ENCODE data around the gene CCL16.

The CCL16 gene

GRCh38 chr17:35953720-35954119 is 27.6 kb downstream of the CCL16 start:
- TF ChIP-seq POLR2AphosphoS5 (IDR thresholded peaks at IDR 0.05; ENCODE audit: low read depth, low read length) = no peak
- no peak for TF ChIP-seq TAF1 (IDR thresholded peaks at IDR 0.05; ENCODE audit: borderline replicate concordance, insufficient read depth, low read length)
- TF ChIP-seq SIN3A (IDR thresholded peaks at IDR 0.05; ENCODE audit: borderline replicate concordance, insufficient read depth, low read length) = no peak
- TF ChIP-seq REST (IDR thresholded peaks at IDR 0.05; ENCODE audit: insufficient read depth in 1 of 2, low read depth in 2 of 2, low read length in 2 of 2) = no peak
- TF ChIP-seq FOXP2 (optimal IDR thresholded peaks at IDR 0.05; ENCODE audit: borderline replicate concordance, extremely low read depth, extremely low read length, insufficient read depth) = no peak

GRCh38 chr17:35949401-35949800 is 31.9 kb downstream of the CCL16 start:
- TF ChIP-seq FOXP2 (optimal IDR thresholded peaks at IDR 0.05; ENCODE audit: borderline replicate concordance, extremely low read depth, extremely low read length, insufficient read depth) (no peak), TAF1 (IDR thresholded peaks at IDR 0.05; ENCODE audit: borderline replicate concordance, insufficient read depth, low read length) (no peak), REST (IDR thresholded peaks at IDR 0.05; ENCODE audit: insufficient read depth in 1 of 2, low read depth in 2 of 2, low read length in 2 of 2) (no peak), POLR2AphosphoS5 (IDR thresholded peaks at IDR 0.05; ENCODE audit: low read depth, low read length) (no peak), SIN3A (IDR thresholded peaks at IDR 0.05; ENCODE audit: borderline replicate concordance, insufficient read depth, low read length) (no peak)

- TF ChIP-seq FOXP2 (optimal IDR thresholded peaks at IDR 0.05; ENCODE audit: borderline replicate concordance, extremely low read depth, extremely low read length, insufficient read depth) (no peak), SIN3A (IDR thresholded peaks at IDR 0.05; ENCODE audit: borderline replicate concordance, insufficient read depth, low read length) (no peak), POLR2AphosphoS5 (IDR thresholded peaks at IDR 0.05; ENCODE audit: low read depth, low read length) (no peak), REST (IDR thresholded peaks at IDR 0.05; ENCODE audit: insufficient read depth in 1 of 2, low read depth in 2 of 2, low read length in 2 of 2) (no peak), TAF1 (IDR thresholded peaks at IDR 0.05; ENCODE audit: borderline replicate concordance, insufficient read depth, low read length) (no peak)
Measured at GRCh38 chr17:35948092-35948491, 33.2 kb downstream of the CCL16 start.

- TF ChIP-seq REST (IDR thresholded peaks at IDR 0.05; ENCODE audit: insufficient read depth in 1 of 2, low read depth in 2 of 2, low read length in 2 of 2) (no peak), SIN3A (IDR thresholded peaks at IDR 0.05; ENCODE audit: borderline replicate concordance, insufficient read depth, low read length) (no peak), POLR2AphosphoS5 (IDR thresholded peaks at IDR 0.05; ENCODE audit: low read depth, low read length) (no peak), TAF1 (IDR thresholded peaks at IDR 0.05; ENCODE audit: borderline replicate concordance, insufficient read depth, low read length) (no peak), FOXP2 (optimal IDR thresholded peaks at IDR 0.05; ENCODE audit: borderline replicate concordance, extremely low read depth, extremely low read length, insufficient read depth) (no peak)
Measured at GRCh38 chr17:35947156-35947585, 34.1 kb downstream of the CCL16 start.

- TF ChIP-seq REST (IDR thresholded peaks at IDR 0.05; ENCODE audit: insufficient read depth in 1 of 2, low read depth in 2 of 2, low read length in 2 of 2) (no peak), FOXP2 (optimal IDR thresholded peaks at IDR 0.05; ENCODE audit: borderline replicate concordance, extremely low read depth, extremely low read length, insufficient read depth) (no peak), SIN3A (IDR thresholded peaks at IDR 0.05; ENCODE audit: borderline replicate concordance, insufficient read depth, low read length) (no peak), TAF1 (IDR thresholded peaks at IDR 0.05; ENCODE audit: borderline replicate concordance, insufficient read depth, low read length) (no peak)
Measured at GRCh38 chr17:35944151-35944550, 37.1 kb downstream of the CCL16 start.
